ENCODE data around the gene CLIC4.

DNA sequence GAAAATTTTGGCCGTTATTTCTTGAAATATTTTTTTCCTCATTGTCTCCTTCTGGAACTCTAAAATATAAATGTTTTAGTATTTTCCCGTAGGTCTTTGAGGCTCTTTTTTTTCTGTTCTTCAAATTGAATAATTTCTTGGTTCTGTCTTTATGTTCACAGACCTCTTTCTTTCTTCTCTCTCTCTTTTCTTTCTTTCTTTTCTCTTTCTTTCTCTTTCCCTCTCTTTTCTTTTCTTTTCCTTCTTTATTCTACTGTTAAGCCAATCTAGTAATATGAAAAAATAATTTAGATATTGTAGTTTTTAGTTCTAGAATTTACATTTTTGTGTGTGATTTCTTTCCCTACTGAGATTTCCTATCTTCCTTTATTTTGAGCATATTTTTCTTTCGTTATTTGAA lies 30.1 kb downstream of the CLIC4 start:
- TF ChIP-seq, protein P1, sequence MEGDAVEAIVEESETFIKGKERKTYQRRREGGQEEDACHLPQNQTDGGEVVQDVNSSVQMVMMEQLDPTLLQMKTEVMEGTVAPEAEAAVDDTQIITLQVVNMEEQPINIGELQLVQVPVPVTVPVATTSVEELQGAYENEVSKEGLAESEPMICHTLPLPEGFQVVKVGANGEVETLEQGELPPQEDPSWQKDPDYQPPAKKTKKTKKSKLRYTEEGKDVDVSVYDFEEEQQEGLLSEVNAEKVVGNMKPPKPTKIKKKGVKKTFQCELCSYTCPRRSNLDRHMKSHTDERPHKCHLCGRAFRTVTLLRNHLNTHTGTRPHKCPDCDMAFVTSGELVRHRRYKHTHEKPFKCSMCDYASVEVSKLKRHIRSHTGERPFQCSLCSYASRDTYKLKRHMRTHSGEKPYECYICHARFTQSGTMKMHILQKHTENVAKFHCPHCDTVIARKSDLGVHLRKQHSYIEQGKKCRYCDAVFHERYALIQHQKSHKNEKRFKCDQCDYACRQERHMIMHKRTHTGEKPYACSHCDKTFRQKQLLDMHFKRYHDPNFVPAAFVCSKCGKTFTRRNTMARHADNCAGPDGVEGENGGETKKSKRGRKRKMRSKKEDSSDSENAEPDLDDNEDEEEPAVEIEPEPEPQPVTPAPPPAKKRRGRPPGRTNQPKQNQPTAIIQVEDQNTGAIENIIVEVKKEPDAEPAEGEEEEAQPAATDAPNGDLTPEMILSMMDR (conservative IDR thresholded peaks at IDR 0.05; ENCODE audit: low read length): no peak
- TF ChIP-seq EZH2phosphoT487 (IDR thresholded peaks at IDR 0.05; ENCODE audit: borderline replicate concordance): no peak
